ENCODE measurements around the gene HEXD.

DNA sequence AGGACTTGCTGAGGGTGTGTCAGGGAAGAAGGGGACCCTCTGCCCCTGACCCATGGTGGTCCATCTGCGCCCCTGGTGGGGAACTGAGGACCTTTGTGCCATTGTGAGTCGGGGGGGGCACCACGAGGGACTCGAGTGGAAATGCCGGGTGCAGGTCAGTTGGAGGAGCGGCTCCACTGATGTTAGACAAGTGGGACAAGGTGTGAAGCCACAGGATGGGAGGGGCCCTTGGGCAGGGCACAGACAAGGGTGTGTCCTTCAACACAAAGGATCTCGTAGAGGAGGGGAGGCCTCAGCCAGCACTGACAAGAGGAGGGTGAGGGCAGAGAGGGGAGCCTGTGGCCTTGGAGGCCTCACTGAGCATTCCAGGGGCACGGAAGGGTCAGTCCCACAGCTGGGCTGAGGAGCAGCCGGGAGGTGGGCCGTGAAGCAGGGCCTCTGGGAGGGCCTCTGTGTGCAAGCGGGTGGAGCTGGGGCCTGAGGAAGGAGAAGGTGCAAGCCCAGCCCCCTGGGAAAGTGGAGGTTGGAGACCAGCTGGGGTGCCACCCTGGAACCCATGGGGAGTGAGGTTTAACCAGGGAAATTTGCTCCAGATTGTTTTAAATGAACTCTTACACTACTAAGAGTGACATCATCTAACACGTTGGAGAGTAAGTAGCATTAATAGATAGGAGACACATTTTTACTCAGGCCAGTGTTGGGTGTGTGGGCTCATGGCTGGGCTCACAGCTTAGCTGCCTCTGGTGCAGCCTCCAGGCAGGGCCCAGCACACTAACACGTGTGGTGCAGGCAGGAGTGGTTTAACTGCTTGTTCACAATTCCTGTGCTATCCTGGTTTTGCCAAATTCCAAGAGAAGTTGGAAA, 68.3 kb downstream of the HEXD start:
- TF ChIP-seq EZH2 (IDR thresholded peaks at IDR 0.05; ENCODE audit: insufficient read depth, poor library complexity, severe bottlenecking): no peak
- no peak for TF ChIP-seq EZH2phosphoT487 (IDR thresholded peaks at IDR 0.05; ENCODE audit: insufficient read depth, low read depth)
